ENCODE measurements around the gene DNAH17. TPM values are rescaled to one million over a fixed set of nuclear protein-coding genes. Genes with fewer than 3 reads are reported as not detected.

DNAH17 gene
- total RNA-seq, 4 donors from 2014 or later: 0.22 to 0.51 TPM; not detected in 2

GRCh38 chr17:78541488-78542206 is 35.5 kb downstream of the DNAH17 start:
- TF ChIP-seq CTCF (IDR thresholded peaks at IDR 0.05; ENCODE audit: low read depth): no peak

- no peak for TF ChIP-seq CTCF (IDR thresholded peaks at IDR 0.05; ENCODE audit: low read depth)
Measured at GRCh38 chr17:78539781-78540180, 37.4 kb downstream of the DNAH17 start.

GRCh38 chr17:78538033-78538776 is 39.0 kb downstream of the DNAH17 start:
- no peak for TF ChIP-seq CTCF (IDR thresholded peaks at IDR 0.05; ENCODE audit: low read depth)

GRCh38 chr17:78537217-78537860 is 39.9 kb downstream of the DNAH17 start:
- TF ChIP-seq CTCF (IDR thresholded peaks at IDR 0.05; ENCODE audit: low read depth): no peak

GRCh38 chr17:78535273-78536197 is 41.7 kb downstream of the DNAH17 start:
- TF ChIP-seq CTCF (IDR thresholded peaks at IDR 0.05; ENCODE audit: low read depth): no peak

GRCh38 chr17:78534492-78535272 is 42.5 kb downstream of the DNAH17 start:
- no peak for TF ChIP-seq CTCF (IDR thresholded peaks at IDR 0.05; ENCODE audit: low read depth)

All from subcutaneous adipose tissue (tissue), 4 donors.